Measurements from ENCODE around the gene TECPR1.

- TF ChIP-seq, protein P1, sequence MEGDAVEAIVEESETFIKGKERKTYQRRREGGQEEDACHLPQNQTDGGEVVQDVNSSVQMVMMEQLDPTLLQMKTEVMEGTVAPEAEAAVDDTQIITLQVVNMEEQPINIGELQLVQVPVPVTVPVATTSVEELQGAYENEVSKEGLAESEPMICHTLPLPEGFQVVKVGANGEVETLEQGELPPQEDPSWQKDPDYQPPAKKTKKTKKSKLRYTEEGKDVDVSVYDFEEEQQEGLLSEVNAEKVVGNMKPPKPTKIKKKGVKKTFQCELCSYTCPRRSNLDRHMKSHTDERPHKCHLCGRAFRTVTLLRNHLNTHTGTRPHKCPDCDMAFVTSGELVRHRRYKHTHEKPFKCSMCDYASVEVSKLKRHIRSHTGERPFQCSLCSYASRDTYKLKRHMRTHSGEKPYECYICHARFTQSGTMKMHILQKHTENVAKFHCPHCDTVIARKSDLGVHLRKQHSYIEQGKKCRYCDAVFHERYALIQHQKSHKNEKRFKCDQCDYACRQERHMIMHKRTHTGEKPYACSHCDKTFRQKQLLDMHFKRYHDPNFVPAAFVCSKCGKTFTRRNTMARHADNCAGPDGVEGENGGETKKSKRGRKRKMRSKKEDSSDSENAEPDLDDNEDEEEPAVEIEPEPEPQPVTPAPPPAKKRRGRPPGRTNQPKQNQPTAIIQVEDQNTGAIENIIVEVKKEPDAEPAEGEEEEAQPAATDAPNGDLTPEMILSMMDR (IDR thresholded peaks at IDR 0.05; ENCODE audit: control extremely low read depth in 1 of 3, insufficient read depth in 1 of 3, low read depth in 1 of 3, low read length in 3 of 3), result no peak
- no peak for TF ChIP-seq TAF1 (IDR thresholded peaks at IDR 0.05; ENCODE audit: low read depth, low read length)
- TF ChIP-seq YY1 (IDR thresholded peaks at IDR 0.05; ENCODE audit: low read depth, low read length), result no peak
- no peak for TF ChIP-seq POLR2AphosphoS5 (IDR thresholded peaks at IDR 0.05; ENCODE audit: low read depth, low read length)
- no peak for TF ChIP-seq SP1 (IDR thresholded peaks at IDR 0.05; ENCODE audit: low read depth, low read length)
- TF ChIP-seq EZH2 (IDR thresholded peaks at IDR 0.05; ENCODE audit: low read depth, low read length, severe bottlenecking), result no peak
- no peak for TF ChIP-seq POLR2A (IDR thresholded peaks at IDR 0.05; ENCODE audit: control extremely low read depth in 1 of 2, low read depth in 2 of 2, low read length in 2 of 2)
- no peak for TF ChIP-seq EP300 (IDR thresholded peaks at IDR 0.05; ENCODE audit: borderline replicate concordance in 1 of 2, low read depth in 2 of 2, low read length in 2 of 2)
- no peak for TF ChIP-seq SAP30 (IDR thresholded peaks at IDR 0.05; ENCODE audit: insufficient read depth, insufficient replicate concordance, low read length)
- no peak for TF ChIP-seq EGR1 (IDR thresholded peaks at IDR 0.05; ENCODE audit: borderline replicate concordance, low read depth, low read length)
- no peak for TF ChIP-seq TBP (IDR thresholded peaks at IDR 0.05; ENCODE audit: low read depth, low read length)
- no peak for TF ChIP-seq ZNF274 (IDR thresholded peaks at IDR 0.05; ENCODE audit: borderline replicate concordance, extremely low read depth, low read length)
- no peak for TF ChIP-seq KDM5A (IDR thresholded peaks at IDR 0.05; ENCODE audit: low read length)
Measured at GRCh38 chr7:98282703-98283102, 30.7 kb upstream of the TECPR1 start.
